Body of pancreas (tissue), 4 donors: Measurements from ENCODE around the gene ABHD16A.

Source experiments
- POLR2A ChIP-seq, 3 donors: fragments of 450-650 bp; IDR thresholded peaks; one replicate each; pipeline ENCODE4 v1.6.1; 2016; ENCODE audit warnings: antibody characterized with exemption in 3 of 3, mild to moderate bottlenecking in 2 of 3
- TF ChIP-seq, protein P1 (sequence below), 7 experiments: fragments of 450-650 bp in 4 of 7; fragments of 200-600 bp in 3 of 7; sonication (generic) in 3 of 7; IDR thresholded peaks; one replicate each; pipeline ENCODE4 v1.5.1; 2016 to 2019; ENCODE audit warnings: antibody characterized with exemption in 7 of 7

DNA sequence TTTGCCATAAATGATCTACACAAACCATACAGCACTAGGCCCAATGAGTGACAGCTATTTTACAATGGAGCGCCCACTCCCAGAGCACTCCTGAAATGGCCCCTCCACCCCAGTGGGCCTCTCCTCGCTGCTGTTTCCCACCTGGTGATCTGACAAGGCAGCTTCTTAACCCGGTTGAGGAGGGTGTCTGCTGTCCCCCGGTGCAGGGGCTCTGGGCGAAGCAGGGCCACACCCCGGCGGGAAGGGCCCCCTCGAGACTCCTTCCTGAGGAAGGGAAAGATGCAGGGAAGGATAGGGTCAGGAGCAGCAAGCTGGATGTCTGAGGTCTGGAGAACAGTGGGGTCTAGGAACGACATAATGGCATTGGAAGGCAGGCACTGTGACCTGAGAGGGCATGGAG lies 10.2 kb downstream of the ABHD16A start:
- TF ChIP-seq, protein P1, sequence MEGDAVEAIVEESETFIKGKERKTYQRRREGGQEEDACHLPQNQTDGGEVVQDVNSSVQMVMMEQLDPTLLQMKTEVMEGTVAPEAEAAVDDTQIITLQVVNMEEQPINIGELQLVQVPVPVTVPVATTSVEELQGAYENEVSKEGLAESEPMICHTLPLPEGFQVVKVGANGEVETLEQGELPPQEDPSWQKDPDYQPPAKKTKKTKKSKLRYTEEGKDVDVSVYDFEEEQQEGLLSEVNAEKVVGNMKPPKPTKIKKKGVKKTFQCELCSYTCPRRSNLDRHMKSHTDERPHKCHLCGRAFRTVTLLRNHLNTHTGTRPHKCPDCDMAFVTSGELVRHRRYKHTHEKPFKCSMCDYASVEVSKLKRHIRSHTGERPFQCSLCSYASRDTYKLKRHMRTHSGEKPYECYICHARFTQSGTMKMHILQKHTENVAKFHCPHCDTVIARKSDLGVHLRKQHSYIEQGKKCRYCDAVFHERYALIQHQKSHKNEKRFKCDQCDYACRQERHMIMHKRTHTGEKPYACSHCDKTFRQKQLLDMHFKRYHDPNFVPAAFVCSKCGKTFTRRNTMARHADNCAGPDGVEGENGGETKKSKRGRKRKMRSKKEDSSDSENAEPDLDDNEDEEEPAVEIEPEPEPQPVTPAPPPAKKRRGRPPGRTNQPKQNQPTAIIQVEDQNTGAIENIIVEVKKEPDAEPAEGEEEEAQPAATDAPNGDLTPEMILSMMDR (IDR thresholded peaks at IDR 0.05), result no peak
- TF ChIP-seq POLR2A (IDR thresholded peaks at IDR 0.05), result no peak
